ENCODE results near the gene CASQ2. TPM values are rescaled to one million over a fixed set of nuclear protein-coding genes. Genes with fewer than 3 reads are reported as not detected.

Gene CASQ2
- total RNA-seq, 1 experiment from 2014 or later, result not detected

Other genes starting within 250 kb of the CASQ2 start
- 23.5 TPM for gene VANGL1, start 126.7 kb downstream of the CASQ2 start, total RNA-seq (2021; ENCODE audit: unreplicated experiment)
- not detected for gene NHLH2, start 72.4 kb upstream of the CASQ2 start, total RNA-seq (2021; ENCODE audit: unreplicated experiment)
- 3.1 TPM for gene SLC22A15, start 207.8 kb upstream of the CASQ2 start, total RNA-seq (2021; ENCODE audit: unreplicated experiment)